WTC11 (cell line): ENCODE measurements around the gene RASSF1. TPM values are rescaled to one million over a fixed set of nuclear protein-coding genes. Genes with fewer than 3 reads are reported as not detected.

ENCODE experiments used
- ATAC-seq: fragments of 200-7000 bp; cut with Tn5 transposase; 2 replicates; pipeline ENCODE4 v1.10.0; 2021; ENCODE audit warnings: mild to moderate bottlenecking, moderate library complexity
- CTCF ChIA-PET: fragments of 300-600 bp; sonication (Branson Sonifier 250); formaldehyde crosslinking; loops from one replicate; lab custom pipeline; 2021; ENCODE audit warnings: antibody characterized with exemption; lab: Charles Lee
- POLR2A ChIA-PET: fragments of 350-600 bp; sonication (Branson Sonifier 250); formaldehyde crosslinking; loops from one replicate; lab custom pipeline; 2021; ENCODE audit warnings: antibody characterized with exemption; lab: Charles Lee
- DNase-seq: peaks from one replicate; pipeline ENCODE4 v3.0.0; 2021; ENCODE audit warnings: low spot score
- H3K27ac Mint-ChIP-seq: 2 replicates; pipeline ENCODE4 v1.8.0; 2021; ENCODE audit warnings: mixed read lengths
- H3K27me3 Mint-ChIP-seq: 2 replicates; pipeline ENCODE4 v1.8.0; 2021; ENCODE audit warnings: low read depth, mild to moderate bottlenecking, moderate library complexity, mixed read lengths
- H3K36me3 Mint-ChIP-seq: 2 replicates; pipeline ENCODE4 v1.8.0; 2021; ENCODE audit warnings: mixed read lengths
- H3K4me1 Mint-ChIP-seq: 2 replicates; pipeline ENCODE4 v1.8.0; 2022; ENCODE audit warnings: mixed read lengths
- H3K4me3 Mint-ChIP-seq: 2 replicates; pipeline ENCODE4 v1.8.0; 2021; ENCODE audit warnings: mild to moderate bottlenecking, moderate library complexity, mixed read lengths
- H3K9me3 Mint-ChIP-seq: 2 replicates; pipeline ENCODE4 v1.8.0; 2021; ENCODE audit warnings: mixed read lengths
- ARID4B ChIP-seq: sonication (generic); formaldehyde crosslinking; IDR thresholded peaks from 2 replicates; pipeline ENCODE4 v1.8.0; 2023; ENCODE audit warnings: missing genetic modification reagents, mild to moderate bottlenecking, borderline replicate concordance
- CDX4 ChIP-seq: fragments of 250-450 bp; sonication (Bioruptor Pico); IDR thresholded peaks from 2 replicates; pipeline ENCODE4 v1.9.0; 2021; ENCODE audit warnings: moderate library complexity, mild to moderate bottlenecking, inconsistent platforms, borderline replicate concordance
- CREM ChIP-seq: sonication (generic); formaldehyde crosslinking; IDR thresholded peaks from 2 replicates; pipeline ENCODE4 v1.8.1; 2022; ENCODE audit warnings: mild to moderate bottlenecking, missing genetic modification reagents, moderate library complexity
- ERG ChIP-seq: fragments of 250-450 bp; sonication (Bioruptor Pico); IDR thresholded peaks from 2 replicates; pipeline ENCODE4 v1.8.0; 2021; ENCODE audit warnings: mild to moderate bottlenecking
- ESRRA ChIP-seq: sonication (generic); formaldehyde crosslinking; IDR thresholded peaks from 2 replicates; pipeline ENCODE4 v1.8.1; 2022; ENCODE audit warnings: mild to moderate bottlenecking, missing genetic modification reagents, borderline replicate concordance
- ETV6 ChIP-seq: sonication (generic); formaldehyde crosslinking; IDR thresholded peaks from 2 replicates; pipeline ENCODE4 v1.8.1; 2022; ENCODE audit warnings: mild to moderate bottlenecking, missing genetic modification reagents
- IRF1 ChIP-seq: sonication (generic); formaldehyde crosslinking; IDR thresholded peaks from 2 replicates; pipeline ENCODE4 v1.8.0; 2023; ENCODE audit warnings: missing genetic modification reagents
- KAT7 ChIP-seq: sonication (generic); formaldehyde crosslinking; IDR thresholded peaks from 2 replicates; pipeline ENCODE4 v1.8.1; 2023; ENCODE audit warnings: missing genetic modification reagents, mild to moderate bottlenecking, borderline replicate concordance
- MYBL2 ChIP-seq: sonication (generic); formaldehyde crosslinking; IDR thresholded peaks from 2 replicates; pipeline ENCODE4 v1.8.1; 2023; ENCODE audit warnings: mild to moderate bottlenecking, moderate library complexity, missing genetic modification reagents
- NFATC4 ChIP-seq: fragments of 250-450 bp; sonication (Bioruptor Pico); IDR thresholded peaks from 2 replicates; pipeline ENCODE4 v1.9.0; 2021; ENCODE audit warnings: mild to moderate bottlenecking
- NFE2L1 ChIP-seq: sonication (generic); formaldehyde crosslinking; IDR thresholded peaks from 2 replicates; pipeline ENCODE4 v1.8.1; 2023; ENCODE audit warnings: missing genetic modification reagents
- OVOL2 ChIP-seq: fragments of 250-450 bp; sonication (Bioruptor Pico); IDR thresholded peaks from 2 replicates; pipeline ENCODE4 v1.9.0; 2021; ENCODE audit warnings: mild to moderate bottlenecking, borderline replicate concordance
- PRDM15 ChIP-seq: sonication (generic); formaldehyde crosslinking; IDR thresholded peaks from 2 replicates; pipeline ENCODE4 v1.8.0; 2022; ENCODE audit warnings: missing genetic modification reagents
- RELA ChIP-seq: sonication (generic); formaldehyde crosslinking; IDR thresholded peaks from 2 replicates; pipeline ENCODE4 v1.8.1; 2022; ENCODE audit warnings: missing genetic modification reagents, mild to moderate bottlenecking, borderline replicate concordance
- SOX15 ChIP-seq: fragments of 250-450 bp; sonication (Bioruptor Pico); IDR thresholded peaks from 2 replicates; pipeline ENCODE4 v1.9.0; 2021; ENCODE audit warnings: mild to moderate bottlenecking
- SP1 ChIP-seq: sonication (generic); formaldehyde crosslinking; conservative IDR thresholded peaks from 2 replicates; pipeline ENCODE4 v1.8.1; 2022; ENCODE audit warnings: missing genetic modification reagents
- ZNF219 ChIP-seq: sonication (generic); formaldehyde crosslinking; IDR thresholded peaks from 2 replicates; pipeline ENCODE4 v1.8.0; 2023; ENCODE audit warnings: missing genetic modification reagents, mild to moderate bottlenecking, borderline replicate concordance
- ZNF512 ChIP-seq: sonication (generic); formaldehyde crosslinking; IDR thresholded peaks from 2 replicates; pipeline ENCODE4 v1.8.1; 2022; ENCODE audit warnings: missing genetic modification reagents, borderline replicate concordance
- total RNA-seq: library from RNA; stranded (reverse); gene quantifications from 3 replicates; pipeline ENCODE4 v1.2.3, GENCODE V29; 2021

Gene RASSF1
- total RNA-seq, 1 experiment from 2014 or later: 14.5 TPM

- TF ChIP-seq PRDM15 (CRISPR knock-in tag): peak; percentile 64; the same call in 1 of the 2 replicates
- no peak; the same call in 1 of the 2 replicates for TF ChIP-seq ERG
- TF ChIP-seq SP1 (CRISPR knock-in tag): 0 out of 2 replicates have a peak, but pooled peaks have one; percentile 43
- TF ChIP-seq OVOL2 (CRISPR knock-in tag): no peak
- TF ChIP-seq ESRRA (CRISPR knock-in tag): 0 out of 2 replicates have a peak, but pooled peaks have one; percentile 54
- TF ChIP-seq ARID4B (CRISPR knock-in tag): no peak
- no peak for TF ChIP-seq MYBL2 (CRISPR knock-in tag)
- TF ChIP-seq CDX4: no peak
- TF ChIP-seq ETV6 (CRISPR knock-in tag): peak; percentile 85; the same call in 1 of the 2 replicates
- no peak for TF ChIP-seq CREM (CRISPR knock-in tag)
- no peak for TF ChIP-seq SOX15 (CRISPR knock-in tag)
- TF ChIP-seq ZNF512 (CRISPR knock-in tag): no peak
- no peak for TF ChIP-seq RELA (CRISPR knock-in tag)
These were observed 18.1 kb downstream of the RASSF1 start, which contains the start of gene HYAL2 (continued) for GRCh38 chr3:50322386-50323091.

GRCh38 chr3:50322115-50322385 lies 18.6 kb downstream of the RASSF1 start:
- ATAC-seq: no peak
- H3K4me3 Mint-ChIP-seq: peak overlapping the region; percentile 88
- ChIA-PET CTCF (interaction anchor here (0.9 to 5.5 kb wide), 21 partner anchors 15 to 247 kb away, joined by 3 to 95 read pairs (median 5); partner anchors contain the start of genes CYB561D2, HEMK1, HYAL1 and HYAL3), POLR2A (interaction anchor here (1.0 to 2.0 kb wide), 3 partner anchors 15 to 55 kb away, joined by 5 to 8 read pairs (median 5); partner anchors contain the start of genes HYAL3 and NAA80)
- DNase-seq: no peak
- peaks cover 30% of the 10 kb centered on the region for H3K36me3 Mint-ChIP-seq
- H3K4me1 Mint-ChIP-seq: peaks cover 42% of the 10 kb centered on the region
- no peaks in the 10 kb centered on the region for H3K9me3 Mint-ChIP-seq
- H3K27me3 Mint-ChIP-seq: no peaks in the 10 kb centered on the region
- no peak overlapping the region for H3K27ac Mint-ChIP-seq
- TF ChIP-seq ARID4B (CRISPR knock-in tag): no peak
- TF ChIP-seq NFATC4 (CRISPR knock-in tag): no peak
- peak; percentile 56; the same call in 1 of the 2 replicates for TF ChIP-seq KAT7 (CRISPR knock-in tag)
- no peak for TF ChIP-seq IRF1 (CRISPR knock-in tag)
- TF ChIP-seq NFE2L1 (CRISPR knock-in tag): no peak
- TF ChIP-seq ZNF219 (CRISPR knock-in tag): no peak
